Body of pancreas (tissue), 4 donors: Measurements from ENCODE around the gene DRD4.

ENCODE experiments used
- CTCF ChIP-seq, 7 experiments: fragments of 450-650 bp in 4 of 7; fragments of 200-600 bp in 3 of 7; sonication (generic) in 3 of 7; IDR thresholded peaks; one replicate each; pipeline ENCODE4 v1.5.1; 2016 to 2019; ENCODE audit warnings: antibody characterized with exemption in 7 of 7
- POLR2A ChIP-seq, 3 donors: fragments of 450-650 bp; IDR thresholded peaks; one replicate each; pipeline ENCODE4 v1.6.1; 2016; ENCODE audit warnings: antibody characterized with exemption in 3 of 3, mild to moderate bottlenecking in 2 of 3

- TF ChIP-seq CTCF (IDR thresholded peaks at IDR 0.05) (no peak), POLR2A (IDR thresholded peaks at IDR 0.05) (no peak)
These were observed 1.0 kb upstream of the DRD4 start for GRCh38 chr11:635945-636510.
